Stimulated activated CD8-positive, alpha-beta memory T cell treated with anti-CD3 and anti-CD28 coated beads, Interleukin-7, amount 100 ng/mL, for 24 hours (primary cell): Measurements from ENCODE around the gene SYNE2.
"Not testable (repeated sequence)": the region's sequence is repeated elsewhere in the genome, so short reads cannot be mapped to it uniquely, and the experiment has no call there.

Experiments
- DNase-seq: peaks from one replicate; pipeline ENCODE4 v3.0.0-alpha.2; 2020; ENCODE audit warnings: low read depth

SYNE2 gene

DNA sequence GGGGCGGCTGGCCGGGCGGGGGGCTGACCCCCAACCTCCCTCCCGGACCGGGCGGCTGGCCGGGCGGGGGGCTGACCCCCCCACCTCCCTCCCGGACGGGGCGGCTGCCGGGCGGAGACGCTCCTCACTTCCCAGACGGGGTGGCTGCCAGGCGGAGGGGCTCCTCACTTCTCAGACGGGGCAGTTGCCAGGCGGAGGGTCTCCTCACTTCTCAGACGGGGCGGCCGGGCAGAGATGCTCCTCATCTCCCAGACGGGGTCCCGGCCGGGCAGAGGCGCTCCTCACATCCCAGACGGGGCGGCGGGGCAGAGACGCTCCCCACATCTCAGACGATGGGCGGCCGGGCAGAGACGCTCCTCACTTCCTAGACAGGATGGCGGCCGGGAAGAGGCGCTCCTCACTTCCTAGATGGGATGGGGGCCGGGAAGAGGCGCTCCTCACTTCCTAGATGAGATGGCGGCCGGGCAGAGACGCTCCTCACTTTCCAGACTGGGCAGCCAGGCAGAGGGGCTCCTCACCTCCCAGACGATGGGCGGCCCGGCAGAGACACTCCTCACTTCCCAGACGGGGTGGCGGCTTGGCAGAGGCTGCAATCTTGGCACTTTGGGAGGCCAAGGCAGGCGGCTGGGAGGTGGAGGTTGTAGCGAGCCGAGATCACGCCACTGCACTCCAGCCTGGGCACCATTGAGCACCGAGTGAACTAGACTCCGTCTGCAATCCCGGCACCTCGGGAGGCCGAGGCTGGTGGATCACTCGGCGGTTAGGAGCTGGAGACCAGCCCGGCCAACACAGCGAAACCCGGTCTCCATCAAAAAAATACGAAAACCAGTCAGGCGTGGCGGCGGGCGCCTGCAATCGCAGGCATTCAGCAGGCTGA is 185.3 kb downstream of the SYNE2 start:
- not testable (repeated sequence) for DNase-seq

DNA sequence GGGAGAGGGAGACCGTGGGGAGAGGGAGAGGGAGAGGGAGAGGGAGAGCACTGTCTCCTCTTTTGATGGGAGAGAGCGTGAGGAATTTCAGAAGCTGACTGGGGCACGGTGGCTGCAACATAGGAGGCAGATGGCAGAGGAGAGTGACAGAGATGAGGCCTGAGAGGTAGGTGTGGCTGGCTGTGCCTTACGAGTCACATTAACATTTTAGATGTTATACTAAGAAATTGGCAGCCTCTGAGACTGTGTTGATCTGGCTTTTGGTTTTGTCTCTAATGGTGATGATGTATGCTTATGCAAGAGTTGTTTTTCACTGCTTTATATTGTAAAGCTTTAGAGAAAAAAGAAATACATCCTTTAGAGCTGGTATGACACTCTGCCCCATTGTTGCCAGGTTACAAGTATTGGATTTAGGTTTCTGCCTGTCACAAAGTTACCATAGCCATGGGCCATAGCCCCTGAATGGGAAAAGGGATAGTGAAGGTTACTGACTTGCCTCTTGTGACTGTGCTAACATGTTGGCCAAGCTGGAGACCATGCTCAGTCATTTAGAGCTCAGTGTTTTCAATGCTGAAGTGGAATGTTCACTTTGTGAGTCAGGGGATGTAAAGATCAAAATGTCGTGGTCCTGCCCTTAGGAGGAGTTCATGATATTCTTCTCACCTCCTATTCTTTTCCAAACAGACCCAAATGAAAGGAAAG is 186.2 kb downstream of the SYNE2 start:
- no peak for DNase-seq

DNA sequence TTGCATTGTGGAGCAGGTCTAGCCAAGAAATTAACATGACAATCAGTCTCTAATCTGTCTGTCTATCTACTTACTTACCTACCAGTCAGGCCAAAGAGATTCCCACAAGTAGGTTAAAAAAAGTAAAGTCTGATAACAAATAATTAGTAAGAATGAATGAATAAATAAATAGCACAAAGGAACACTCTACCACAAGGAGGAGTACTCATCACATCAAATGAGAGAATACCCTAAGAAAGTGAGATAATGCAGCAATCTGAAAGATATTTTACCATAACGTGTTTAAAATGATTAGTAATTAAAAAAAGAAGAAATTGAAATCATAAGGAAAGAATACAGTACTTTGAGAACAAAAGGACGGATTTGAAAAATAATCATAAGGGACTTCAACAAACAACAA is 187.2 kb downstream of the SYNE2 start:
- DNase-seq = no peak

DNA sequence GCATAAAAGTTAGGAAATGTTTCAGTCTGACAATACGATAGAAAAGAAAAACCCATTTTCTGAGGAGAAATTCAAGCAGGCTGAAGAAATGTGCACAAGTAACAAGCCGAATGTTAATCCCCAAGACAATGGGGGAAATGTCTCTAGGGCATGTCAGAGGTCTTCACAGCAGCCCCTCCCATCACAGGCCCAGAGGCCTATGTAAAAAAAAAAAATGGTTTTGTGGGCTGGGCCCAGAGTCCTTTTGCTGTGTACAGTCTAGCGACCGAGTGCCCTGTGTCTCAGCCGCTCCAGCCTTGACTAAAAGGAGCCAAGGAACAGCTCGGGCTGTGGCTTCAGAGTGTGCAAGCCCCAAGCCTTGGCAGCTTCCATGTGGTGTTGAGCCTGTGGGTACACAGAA is 190.5 kb downstream of the SYNE2 start:
- not testable (repeated sequence) for DNase-seq

DNA sequence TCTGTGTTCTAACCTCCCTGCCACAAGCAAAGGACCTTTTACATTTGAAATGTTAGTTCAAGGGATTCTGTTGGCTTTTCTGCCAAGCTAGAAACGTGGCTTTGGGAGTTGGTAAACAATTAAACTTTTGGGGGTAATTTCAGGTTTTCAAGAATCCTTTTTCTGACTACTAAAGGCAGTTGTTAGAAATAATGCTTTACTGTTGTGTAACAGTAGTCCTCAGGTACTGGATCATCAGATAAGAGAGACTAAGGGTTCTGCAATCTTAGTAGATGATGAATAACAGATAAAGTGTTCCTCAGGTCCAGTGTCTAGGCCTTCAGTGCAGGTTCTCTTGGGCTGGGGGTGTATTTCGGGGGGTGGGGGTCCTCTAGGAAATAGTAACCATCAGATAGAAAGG is 192.3 kb downstream of the SYNE2 start:
- no peak for DNase-seq

DNA sequence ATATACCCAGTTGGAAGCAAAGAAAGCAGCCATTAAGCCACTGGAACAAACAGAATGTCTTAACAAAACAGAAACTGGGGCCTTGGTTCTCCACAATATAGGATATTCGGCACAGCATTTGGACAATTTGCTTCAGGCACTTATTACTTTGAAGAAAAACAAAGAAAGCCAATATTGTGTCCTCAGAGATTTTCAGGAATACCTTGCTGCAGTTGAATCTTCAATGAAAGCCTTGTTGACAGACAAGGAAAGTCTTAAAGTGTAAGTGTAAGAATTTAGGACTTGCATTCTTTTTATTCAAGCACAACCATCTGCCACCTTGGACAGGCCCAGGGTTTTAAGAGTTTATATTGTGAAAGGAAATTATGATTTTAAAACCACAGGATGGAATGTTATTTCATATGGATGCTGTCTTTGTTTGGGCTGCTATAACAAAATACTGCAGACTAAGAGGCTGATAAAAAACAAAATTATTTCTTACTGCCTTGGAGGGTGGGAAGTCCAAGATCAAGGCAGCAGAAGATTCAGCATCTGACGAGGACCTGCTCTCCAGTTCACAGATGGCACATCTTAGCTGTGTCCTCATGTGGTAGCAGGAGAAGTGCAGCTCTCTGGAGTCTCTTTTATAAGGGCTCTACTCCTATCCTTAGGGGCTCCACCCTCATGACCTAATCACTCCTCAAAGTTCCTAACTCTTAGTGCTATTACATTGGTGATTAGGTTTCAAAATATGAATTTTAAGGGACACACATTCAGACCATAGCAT is 197.0 kb downstream of the SYNE2 start:
- no peak for DNase-seq

DNA sequence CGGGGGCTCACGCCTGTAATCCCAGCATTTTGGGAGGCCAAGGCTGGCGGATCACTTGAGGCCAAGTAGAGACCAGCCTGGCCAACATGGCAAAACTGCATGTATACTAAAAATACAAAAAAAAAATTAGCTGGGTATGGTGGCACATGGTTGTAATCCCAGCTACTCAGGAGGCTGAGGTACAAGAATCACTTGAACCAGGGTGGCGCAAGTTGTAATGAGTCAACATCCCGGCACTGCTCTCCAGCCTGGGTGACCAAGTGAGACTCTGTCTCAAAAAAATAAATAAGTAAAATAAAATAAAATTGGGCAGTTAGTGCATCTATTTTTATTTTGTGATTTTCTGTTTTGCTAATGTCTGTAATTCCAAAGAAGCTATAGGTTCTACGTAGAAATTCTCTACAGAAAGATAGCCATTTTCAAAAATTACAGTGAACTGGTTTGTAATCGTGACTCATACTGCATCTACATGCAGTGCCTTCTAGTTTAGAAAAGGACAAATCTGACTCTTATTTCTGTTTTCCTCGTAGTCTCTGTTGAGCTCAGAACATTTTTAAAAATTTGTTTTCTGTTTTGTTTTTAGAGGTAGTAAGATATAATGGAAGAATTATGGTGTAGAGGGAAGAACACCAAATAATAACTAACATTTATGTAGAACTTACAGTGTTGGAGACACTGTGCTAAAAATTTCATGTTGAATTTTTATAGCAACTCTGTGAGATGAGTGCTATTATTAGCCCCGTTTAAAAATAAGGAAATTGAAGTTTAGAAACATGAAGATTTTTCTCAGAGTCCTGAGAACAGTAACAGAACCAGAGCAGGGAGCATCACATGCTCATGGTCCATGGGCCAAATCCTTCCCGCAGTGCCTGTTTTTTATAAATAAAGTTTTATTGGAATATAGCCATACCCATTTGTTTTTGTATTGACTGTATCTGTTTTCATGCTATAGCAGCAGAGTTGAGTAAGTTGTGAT is 201.2 kb downstream of the SYNE2 start:
- DNase-seq = no peak

DNA sequence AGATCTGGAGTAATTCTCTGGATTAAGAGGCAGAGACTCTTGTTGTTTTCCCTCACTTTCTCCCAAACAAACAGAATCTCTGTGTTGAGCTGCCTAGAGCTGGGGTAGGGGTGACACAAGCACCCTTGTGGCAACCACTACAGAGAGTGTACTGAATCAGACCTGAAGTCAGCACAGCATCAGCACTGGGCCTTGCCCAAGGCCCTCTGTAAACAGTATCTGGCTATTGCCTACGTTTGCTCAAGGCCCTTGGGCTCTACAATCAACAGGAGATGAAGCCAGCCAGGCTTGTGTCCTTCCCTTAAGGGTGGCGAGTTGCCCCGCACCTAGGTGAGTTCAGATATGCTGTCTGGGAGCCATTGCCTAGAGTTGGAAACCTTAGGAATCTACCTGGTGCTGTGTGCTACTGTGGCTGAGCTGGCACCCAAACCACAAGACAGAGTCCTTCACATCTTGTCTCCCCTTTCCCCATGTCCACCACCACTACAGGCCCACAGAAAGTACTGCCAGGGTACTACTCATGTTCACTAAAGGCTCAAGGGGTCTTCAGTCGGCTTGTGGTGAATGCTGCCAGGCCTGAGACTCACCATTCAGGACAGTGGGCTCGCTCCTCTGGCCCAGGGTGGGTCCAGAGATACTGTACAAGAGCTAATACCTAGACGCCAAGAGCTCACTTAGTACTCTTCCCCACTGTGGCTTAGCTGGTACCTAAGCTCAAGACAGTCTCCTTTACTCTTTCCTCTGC is 206.8 kb downstream of the SYNE2 start:
- DNase-seq = no peak

DNA sequence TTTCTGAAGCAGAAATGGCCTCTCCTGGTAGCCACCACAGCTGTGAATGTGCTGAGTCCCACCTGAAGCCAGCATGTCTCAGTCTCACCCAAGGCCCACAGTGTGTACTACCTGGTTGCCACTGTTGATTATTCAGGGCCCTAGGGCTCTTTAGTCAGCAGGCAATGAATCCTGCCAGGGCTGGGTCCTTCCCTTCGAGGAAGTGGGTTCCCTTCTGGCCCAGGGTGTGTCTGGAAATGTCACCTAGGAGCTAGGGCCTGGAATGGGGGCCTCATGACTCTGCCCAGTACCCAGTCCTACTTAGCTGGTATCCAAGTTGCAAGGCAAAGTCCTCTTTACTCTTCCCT is 207.4 kb downstream of the SYNE2 start:
- DNase-seq = no peak

DNA sequence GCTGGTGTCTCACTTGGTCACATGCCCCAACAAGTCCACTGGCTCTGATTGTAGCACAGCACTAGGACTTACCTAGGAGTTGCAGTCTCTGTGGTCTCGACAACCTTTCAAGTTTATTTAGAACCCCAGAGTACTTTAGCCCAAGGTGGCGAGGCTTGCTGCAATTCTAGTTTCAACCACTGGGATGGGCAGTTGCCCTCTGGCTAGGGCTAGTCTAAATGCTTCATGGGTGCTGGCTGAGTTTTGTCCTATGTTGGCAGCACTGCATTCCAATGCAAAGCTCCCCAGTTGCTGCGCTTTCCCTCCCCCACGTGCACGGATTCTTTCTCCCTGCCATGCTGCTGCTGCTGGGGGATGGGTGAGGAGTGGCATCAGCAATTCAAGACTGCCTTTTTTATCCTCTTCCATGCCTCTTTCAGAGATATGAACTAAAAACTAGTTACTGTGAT is 207.9 kb downstream of the SYNE2 start:
- DNase-seq = no peak

DNA sequence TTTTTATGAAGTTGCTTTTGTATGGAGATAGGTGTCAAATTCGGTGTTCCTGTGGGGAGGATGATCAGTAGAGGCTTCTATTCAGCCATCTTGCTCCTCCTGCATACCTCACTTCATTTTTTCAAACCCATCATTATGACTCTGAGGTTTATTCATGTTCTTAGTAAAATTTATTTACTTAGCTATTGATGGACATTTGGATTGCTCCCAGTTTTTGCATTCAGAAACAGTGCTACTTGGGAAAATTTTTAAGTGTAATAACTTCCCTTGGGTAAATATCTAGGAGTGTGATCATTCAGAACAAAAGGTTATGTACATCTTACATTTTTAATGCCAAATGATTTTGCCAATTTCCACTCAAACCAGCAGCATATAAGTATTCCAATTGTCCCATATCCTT is 208.3 kb downstream of the SYNE2 start:
- no peak for DNase-seq

DNA sequence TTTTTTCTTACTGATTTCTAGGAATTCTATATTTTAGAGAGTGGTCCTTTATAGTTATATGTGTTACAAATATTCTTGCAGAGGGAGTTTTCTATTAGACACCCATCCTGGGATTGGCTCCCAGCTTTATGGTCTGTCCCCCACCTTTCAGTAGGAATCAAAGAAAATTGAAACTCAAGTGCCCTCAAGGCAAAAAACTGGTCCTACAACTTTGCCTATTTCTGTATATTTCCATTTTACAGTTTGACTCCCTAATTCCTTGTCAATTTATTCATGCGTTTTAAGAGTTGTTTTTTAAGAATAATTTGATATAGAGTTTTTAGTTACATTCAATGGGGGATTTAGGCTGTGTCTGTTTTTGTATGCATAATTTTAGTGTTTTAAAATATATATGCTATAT is 208.9 kb downstream of the SYNE2 start:
- DNase-seq = no peak

DNA sequence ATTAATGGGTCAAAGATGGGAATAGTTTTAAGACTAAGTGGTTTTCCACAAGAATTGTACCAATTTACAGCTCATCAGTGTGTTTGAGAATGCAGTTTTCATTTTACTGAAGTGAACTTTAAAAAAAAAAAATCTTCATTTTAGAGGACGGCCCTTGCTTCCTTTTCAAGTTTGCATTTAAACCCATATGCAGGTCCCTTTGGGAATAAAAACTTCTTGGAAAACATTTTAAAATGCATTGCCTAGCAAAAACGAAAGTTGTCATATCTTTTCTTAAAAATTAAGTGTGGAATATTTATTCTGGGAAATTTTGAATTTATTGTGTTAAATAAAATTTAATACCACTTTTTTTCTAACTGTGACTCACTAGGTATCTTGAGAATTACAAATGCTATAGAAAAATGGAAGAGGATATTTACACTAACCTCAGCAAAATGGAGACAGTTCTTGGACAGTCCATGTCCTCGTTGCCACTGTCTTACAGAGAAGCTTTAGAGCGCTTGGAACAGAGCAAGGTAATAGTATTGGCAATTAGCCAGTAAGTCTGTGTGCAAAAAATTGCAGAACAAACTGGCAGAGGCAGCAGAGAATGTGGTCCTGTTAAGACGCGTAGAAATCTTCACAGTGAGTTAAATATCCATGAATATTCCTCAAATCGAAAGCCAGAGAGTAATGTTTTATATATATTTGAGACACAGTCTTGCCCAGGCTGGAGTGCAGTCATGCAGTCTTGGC is 209.7 kb downstream of the SYNE2 start:
- DNase-seq = no peak

DNA sequence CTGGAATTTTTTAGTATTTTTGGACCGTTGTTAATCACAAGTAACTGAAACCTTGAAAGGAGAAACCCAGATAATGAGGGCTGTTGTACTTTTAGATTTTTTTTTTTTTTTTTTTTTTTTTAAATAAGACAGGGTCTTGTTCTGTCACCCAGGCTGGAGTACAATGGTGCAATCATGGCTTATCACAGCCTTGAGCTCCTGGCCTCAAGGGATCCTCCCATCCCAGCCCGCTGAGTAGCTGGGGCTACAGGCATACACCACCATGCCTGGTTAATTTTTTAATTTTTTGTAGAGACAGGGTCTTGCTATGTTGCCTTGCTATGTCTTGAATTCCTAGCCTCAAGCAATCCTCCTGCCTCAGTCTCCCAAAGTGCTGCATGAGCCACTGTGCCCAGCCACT is 211.6 kb downstream of the SYNE2 start:
- no peak for DNase-seq

DNA sequence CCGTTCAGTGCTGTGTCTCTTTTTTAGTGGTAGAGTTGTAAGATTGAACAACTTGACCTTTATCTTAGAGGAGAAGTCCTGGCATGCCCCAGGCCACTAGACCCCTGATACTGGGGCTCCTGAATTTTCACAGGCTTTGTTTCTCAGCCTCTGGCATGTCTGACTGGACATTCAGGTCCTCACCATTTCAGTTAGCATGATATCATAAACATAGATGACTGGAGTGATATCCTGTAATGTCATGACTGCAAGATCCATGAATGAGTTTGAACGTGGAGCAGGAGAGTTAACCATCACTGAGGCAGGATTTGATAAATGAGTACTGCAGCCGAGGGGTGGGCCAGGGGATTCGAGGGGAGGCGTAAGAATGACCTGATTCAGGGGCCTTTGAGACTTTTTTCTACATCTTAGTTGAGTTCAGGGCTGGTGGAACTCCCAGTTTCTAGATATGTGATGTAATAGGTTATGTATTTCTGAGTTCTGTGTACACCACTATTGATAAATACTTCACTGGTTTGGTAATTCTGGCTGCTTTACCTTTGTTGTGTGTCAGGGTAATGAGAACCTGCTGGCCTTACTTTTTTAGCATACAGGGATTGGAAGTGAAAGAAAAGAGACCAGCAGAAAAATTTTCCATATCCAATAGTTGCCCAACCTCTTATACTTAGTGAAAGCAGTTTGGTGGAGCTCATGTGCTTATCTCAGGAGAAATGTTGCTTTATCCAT is 217.0 kb downstream of the SYNE2 start:
- no peak for DNase-seq

DNA sequence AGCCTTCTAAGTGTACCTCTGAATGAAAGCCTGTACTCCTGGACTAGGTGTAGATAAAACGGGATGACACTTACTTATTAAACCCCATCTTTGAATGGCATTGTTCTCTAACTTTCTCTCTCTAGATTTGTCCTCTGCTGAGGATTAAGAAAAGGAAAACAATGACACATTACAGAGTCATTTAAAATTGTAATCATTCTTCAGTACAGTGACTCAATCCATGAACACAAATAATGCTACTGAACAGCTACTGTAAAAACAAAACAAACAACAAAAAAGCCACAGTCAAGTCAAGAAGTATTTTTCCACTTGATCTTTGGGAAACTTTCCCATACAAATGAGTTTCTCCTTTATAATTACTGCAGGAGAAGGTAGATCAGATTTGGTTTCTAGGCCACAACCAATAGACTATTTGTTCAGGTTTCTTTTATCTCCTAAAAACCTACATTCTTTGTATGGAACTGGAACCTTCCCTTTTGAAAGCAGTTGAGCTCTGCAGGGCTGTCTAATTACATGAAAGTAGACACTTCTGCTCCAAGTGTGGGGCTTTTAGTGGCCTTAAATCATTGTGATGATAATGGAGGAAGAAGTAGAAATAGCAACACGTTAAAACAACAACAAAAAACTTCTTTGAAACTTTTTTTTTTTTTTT is 222.3 kb downstream of the SYNE2 start:
- no peak for DNase-seq

DNA sequence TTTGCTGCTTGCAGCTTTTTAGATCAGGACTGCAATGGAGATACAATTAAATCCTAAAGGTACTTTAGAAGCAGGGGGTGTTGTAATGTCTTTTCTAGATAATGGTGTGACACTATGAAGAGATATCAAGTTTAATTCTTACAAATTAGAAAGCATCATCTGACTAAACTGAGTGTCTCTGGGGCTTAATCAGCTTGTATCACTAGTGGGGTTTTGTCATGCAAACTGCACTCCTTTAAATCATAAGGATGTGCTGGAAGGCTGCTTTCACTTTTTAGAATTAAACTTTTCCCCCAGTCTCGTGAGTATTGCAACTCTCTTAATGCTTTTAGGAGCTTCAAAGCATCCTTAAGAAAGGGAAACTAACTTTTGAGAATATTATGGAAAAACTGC is 222.8 kb downstream of the SYNE2 start:
- no peak for DNase-seq

DNA sequence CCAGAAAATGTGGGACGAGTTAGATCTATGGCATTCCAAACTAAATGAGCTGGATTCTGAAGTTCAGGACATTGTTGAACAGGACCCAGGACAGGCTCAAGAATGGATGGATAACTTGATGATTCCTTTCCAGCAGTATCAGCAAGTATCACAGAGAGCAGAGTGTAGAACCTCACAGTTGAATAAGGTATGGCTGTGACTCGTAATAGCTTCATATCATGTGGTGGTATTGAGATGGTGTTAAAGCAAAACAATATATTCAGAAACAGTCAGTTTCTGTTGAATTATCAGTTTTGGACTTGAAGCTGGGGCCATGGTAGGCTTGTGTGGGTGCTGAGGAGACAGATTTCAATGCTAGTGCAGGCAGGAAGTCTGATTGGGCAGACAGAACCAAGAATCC is 227.6 kb downstream of the SYNE2 start:
- no peak for DNase-seq

DNA sequence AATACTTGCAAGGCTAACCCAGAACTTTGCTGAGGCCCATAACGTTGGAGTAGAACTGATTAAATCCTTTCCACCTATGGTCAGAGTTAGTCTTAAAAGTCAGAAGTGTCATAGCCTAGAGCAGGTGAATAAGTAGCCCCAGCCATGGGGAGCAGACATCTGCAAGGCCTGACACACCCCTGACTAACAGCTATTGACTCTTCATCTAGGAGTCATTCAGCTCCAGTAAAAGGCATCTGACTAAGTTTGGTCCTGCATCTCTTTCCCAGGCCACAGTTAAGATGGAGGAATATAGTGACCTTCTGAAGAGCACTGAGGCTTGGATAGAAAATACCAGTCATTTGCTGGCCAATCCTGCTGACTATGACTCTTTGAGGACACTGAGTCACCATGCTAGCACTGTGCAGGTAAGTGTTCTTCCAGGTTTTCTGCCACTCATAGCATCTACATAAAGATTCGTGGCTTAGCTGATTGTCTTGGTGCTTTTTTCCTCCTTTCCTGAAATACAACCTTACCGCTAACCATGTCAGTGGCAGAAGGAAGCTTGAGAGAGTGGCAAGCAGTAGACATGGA is 228.5 kb downstream of the SYNE2 start:
- DNase-seq = no peak
